ENCODE results near the gene TIAM1.
"Not testable (repeated sequence)": the region's sequence is repeated elsewhere in the genome, so short reads cannot be mapped to it uniquely, and the experiment has no call there.

TIAM1 gene

DNA sequence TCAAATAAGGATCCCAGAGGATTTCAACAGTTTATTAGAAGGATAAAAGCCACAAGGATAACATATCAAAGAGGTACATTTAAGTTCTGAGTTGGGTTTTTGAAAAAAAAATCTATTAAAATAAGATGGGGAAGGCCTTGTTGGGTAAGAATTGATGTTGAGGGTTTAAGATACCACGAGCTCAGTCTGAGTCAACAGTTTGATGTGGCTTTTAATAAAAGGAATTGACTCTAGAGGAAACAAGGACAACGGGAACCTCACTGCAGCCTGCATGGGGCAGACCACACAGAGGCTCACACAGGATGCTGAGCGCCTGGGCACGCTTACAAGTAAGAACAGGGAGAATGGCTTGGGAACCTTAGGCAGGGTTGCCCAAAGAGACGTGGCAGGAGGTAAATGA lies 107.5 kb downstream of the TIAM1 start:
- no peak for DNase-seq

DNA sequence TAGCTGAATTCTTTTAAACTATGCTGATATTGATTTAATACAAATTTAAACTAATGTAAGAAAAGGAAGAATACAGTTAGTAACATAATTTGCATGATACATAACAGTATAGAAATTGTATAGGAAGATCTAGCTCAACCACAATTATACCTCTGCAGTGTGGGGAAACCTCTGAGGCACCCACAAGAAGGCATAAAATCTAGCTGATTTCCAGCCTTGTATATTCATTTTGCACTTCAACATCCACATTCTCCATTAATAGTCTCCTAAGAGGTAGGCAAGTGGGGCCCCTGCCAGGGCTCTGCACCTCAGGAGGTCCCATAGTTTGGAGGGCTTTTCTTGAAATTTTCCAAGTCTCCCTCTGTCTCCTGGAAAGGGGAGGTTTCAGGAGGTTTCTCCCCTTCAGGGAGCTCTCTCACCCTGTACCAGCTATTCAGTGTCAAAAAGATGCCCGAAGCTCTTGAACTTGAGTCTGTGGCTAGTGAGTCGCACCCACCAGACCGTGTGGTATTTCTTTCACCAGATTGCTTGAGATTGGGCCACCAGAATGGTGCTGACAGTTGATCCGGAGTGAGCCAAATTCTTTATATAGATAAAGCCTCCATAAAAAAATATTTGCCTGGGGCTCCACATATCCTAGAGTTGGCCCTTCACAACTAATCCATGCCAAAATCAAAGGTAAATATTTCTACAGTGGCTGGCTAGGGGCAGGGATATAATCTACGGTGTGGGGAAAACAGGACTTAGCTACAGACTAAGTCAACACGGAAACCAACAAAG lies 108.2 kb downstream of the TIAM1 start:
- DNase-seq = no peak

DNA sequence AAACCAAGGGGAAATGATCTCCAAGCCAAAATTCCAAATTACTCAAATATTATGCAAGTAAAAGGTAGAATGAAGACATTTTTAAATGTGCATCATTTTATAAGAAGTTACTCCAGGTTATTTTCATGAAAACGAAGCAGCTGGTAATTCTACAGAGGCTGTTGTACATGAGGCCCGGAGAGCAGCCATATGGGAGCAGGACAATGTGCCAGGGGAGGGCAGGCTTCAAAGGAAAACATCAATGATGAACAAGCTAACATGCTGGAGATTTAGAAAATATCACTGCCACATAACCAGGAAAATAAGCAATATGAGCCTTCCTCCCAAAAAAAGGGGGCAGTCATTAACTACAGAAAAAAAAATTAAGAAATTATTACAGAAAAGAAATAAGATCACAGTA lies 109.1 kb downstream of the TIAM1 start:
- DNase-seq = no peak

DNA sequence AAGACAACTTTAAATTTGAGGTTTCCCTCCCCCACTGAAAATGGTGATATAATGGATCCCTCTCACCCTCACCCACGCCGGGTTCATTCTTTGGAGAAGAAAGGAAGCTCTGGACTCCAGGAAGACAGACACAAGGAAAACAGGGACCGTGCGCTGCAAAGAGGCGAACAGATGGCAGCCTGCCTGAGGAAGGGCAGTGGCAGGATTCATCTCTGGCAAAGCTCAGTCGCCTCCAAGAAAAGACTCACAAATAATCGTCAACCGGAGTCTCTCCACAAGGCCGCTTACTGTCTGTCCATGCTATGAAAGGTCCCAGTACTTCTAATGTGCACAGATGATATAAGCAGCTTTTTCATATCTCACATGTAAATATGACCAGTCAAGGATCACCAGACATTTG lies 110.3 kb downstream of the TIAM1 start:
- DNase-seq = no peak

DNA sequence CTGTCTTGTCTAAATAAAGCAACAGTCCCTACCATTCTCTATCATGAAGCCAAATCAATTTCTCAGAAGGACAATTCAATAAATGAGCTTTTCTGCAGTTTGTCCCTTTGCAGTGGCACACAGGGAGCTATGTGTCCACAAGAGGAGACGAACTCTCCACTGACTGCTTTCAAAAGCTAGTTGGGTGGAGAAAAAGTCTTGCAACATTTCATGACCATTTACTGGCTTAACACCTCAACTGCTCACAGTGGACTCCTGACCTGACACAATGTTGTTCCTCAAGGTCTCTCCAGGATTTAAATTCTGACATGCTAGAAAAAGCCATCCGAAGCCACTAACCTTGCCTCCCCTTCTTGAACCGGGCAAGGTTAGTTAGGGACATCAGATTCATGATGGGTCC lies 111.7 kb downstream of the TIAM1 start:
- DNase-seq = no peak

DNA sequence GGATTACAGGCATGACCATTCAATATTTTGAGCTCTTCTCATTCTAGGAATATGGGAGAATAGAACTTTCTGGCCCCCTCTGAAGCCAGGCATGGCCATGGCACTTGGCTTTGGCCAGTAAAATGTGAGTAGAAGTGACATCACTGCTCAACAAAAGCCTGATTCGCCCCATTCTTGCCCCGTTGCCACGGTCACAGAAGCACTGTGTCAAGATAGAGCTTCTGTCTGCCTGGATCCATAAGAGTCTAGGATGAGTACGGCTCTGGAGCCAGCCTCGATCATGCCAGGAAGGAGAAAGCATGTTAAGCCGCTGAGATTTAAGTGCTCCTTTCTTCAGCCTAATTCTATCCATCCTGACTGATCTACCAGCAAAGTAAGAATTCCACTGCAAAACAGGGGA lies 113.1 kb downstream of the TIAM1 start:
- DNase-seq = no peak

DNA sequence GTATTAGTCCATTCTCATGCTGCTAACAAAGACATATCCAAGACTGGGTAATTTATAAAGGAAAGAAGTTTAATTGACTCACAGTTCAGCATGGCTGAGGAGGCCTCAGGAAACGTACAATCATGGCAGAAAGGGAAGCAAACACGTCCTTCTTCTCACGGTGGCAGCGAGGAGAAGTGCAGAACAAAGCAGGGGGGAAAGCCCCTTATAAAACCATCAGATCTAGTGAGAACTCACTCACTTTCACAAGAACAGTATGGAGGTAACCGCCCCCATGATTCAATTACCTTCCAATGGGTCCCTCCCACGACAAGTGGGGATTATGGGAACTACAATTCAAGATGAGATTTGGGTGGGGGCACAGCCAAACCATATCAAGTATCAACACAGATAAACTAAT lies 115.3 kb downstream of the TIAM1 start:
- DNase-seq = not testable (repeated sequence)

DNA sequence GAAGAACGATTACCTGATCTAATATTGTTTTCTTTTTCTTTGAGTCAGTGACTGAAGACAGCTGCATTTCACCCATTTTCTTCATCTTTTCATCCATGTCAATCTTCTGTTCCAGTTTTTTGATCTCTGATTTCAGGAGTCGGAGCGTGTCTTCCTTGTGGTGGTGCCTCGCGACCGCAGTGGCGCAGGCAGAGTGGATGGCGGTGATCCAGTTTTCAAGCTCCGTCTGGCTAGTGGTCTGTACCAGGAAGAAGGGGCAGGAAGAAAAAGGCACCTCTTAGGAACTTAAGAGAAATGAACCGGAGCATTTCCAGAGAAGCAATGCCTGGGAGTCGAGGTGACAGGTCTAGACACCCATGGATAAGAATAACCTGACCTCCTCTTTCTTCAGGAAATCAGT lies 118.3 kb downstream of the TIAM1 start:
- DNase-seq = no peak

DNA sequence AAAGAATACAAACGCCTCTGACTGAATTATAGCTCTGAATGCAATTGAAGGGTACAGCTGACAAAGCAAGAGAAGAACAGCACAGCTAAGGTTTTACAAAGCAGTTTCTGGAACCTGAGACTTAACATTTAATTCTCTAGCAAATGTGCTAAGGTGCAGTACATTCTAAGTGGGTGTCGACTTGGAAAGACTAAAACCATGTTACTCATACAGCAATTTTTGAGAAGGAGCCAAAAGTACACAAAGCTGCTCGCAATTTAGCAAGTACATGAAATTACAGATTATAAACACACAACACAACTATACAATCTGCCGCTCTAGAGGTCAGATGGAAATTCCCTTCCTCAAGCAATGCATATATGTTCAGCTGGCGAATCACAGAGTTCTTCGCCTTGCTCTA lies 121.9 kb downstream of the TIAM1 start:
- DNase-seq = no peak

DNA sequence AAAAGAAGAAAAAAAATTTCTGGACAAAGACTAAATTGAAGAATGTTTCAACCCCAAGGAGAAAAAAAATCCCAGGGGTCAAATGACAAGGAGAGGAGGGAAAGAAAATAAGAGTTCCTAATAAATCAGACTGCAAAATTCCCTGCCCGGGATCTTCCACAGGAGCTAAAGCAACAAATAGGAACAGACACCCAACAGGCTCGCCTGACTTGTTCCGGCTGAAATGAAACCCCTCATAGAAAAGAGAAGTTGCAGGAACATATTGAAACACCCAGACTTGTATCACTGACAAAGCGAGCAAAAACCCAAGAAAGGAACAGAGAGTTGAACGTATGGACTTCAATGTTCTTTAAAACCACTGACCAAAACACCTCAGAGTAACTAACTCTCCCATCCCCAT lies 123.0 kb downstream of the TIAM1 start:
- DNase-seq = no peak

DNA sequence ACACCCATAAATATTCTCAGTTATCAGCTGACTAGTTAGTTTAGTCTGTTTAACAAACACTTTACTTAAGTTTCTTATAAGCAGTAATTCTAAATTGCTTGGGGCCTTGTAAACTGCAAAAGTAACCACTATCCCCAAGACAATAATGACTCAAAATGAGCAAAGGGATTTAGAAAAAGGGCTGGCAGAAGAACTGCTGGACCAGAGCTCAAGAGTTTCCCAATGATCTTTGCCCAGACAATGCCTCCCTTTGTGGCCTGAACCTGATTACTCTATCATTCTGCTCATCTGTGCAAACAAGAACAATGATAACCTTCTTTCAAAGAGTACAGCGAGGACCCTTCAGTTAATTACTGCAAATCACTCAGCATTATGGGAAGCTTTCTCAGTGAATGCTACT lies 123.5 kb downstream of the TIAM1 start:
- DNase-seq = no peak

DNA sequence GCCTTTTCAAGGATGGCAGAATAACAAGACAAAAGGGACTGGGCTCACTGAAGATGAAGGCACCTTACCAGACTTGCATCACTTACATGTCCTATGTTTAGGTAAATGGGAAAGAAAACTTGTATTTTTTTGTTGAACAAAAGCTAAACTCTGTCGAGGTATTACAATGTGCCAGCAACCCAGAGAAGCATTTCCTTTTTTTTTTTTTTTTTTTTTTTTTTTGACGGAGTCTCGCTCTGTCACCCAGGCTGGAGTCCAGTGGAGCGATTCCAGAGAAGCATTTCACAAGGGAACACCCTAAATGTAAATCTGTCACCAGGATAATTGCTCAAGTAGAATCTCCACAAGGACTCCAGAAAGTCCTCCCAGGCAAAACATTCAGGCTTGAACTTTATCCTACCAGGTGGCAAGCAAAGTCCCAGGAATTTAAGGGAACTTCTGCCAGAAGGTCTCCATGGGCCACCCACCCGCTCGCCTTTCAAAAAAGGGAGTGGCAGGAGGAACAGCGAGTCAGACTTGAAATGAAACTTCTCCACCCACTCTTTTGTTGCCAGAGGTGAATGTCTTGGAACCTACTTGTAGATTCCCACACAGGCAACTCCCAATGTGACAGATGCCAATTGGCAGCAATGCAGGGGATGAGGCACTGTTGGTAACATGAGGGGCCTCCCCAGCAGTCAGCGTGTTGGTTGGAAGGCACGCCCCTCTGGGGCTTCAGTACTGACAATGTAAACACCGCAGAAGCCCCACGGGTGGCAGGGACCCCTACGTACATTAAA lies 125.0 kb downstream of the TIAM1 start:
- no peak for DNase-seq

DNA sequence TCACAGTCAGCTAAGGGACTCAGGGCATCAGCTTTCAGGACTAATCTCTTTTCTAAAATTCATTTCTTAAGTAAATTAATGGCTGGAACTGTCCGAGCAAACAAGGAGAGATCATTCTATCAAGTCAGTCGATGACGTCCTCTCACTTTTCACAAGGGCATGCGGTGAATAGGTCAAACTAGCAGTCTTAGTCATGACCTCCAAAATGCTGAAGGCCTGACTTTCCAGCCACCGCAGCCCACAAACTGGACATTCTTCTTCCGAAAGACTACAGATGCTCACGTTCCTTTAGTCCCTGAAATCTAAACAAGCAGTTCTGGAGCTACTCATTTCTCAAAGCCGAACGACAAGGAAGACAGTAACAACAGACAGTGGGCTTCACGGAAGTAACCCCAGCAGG lies 127.9 kb downstream of the TIAM1 start:
- DNase-seq = no peak

DNA sequence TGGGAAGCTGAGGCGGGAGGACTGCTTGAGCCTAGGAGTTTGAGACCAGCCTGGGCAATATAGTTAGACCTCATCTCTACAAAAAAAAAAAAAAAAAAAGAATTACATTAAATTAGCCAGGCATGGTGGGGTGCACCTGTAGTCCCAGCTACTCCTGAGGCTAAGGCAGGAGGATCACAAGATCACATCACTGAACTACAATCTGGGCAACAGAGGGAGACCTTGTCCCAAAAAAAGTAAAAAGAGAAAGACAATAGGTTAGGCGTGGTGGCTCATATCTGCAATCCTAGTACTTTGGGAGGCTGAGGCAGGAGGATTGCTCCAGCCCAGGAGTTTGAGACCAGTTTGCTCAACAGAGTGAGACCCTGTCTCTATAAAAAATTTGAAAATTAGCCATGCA lies 130.3 kb downstream of the TIAM1 start:
- no peak for DNase-seq

DNA sequence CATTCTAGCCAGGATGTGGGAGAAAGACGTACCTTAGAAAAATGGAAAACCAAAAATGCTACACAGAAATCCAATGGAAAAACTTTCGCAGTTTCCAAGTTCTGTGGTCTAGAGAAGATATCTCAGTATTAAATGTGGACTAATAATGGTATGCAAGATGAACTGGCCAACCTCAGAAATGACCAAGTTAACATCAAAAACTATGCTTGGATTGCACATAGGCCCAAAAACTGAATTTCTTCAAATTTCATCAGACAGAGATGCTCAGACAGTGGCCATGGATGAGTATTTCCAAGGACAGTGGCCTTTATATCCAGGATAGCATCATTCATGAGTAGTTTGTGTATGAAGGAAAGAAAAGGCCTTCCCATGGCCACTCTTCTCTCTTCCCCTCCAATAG lies 132.2 kb downstream of the TIAM1 start:
- no peak for DNase-seq

DNA sequence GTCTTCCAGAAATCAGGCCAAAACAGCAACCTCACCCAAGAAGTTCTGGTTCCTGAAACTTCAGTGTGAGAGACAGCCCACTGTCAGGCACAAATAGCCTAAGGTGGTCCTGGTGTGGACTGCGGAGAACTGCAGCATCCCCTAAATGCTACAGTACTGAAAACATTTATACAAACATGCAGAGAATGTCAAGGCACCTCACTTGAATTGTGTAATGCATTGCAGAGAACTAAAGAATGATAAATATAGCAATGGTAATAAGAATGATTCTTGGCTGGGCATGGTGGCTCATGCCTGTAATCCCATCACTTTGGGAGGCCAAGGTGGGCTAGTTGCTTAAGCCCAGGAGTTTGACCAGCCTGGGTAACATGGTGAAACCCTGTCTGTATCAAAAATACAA lies 138.6 kb downstream of the TIAM1 start:
- no peak for DNase-seq

DNA sequence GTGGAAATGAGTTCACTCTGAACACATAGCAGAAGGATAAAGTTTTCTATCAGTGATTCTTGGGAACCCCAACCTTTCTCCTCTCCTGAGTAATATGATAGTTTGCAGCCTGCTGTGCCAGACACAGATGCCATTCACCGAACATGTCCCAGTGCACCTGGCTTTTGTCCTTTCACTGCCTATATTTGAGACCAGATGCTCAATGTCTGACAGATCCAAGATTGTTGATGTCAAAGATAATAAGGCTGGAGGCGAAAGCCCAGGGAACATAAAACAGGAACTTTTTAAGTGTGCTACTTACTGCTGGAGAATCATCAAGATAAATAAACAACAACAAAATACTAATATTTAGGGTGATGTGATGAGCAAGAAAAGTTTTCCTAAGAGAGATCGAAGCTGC lies 139.3 kb downstream of the TIAM1 start:
- no peak for DNase-seq

DNA sequence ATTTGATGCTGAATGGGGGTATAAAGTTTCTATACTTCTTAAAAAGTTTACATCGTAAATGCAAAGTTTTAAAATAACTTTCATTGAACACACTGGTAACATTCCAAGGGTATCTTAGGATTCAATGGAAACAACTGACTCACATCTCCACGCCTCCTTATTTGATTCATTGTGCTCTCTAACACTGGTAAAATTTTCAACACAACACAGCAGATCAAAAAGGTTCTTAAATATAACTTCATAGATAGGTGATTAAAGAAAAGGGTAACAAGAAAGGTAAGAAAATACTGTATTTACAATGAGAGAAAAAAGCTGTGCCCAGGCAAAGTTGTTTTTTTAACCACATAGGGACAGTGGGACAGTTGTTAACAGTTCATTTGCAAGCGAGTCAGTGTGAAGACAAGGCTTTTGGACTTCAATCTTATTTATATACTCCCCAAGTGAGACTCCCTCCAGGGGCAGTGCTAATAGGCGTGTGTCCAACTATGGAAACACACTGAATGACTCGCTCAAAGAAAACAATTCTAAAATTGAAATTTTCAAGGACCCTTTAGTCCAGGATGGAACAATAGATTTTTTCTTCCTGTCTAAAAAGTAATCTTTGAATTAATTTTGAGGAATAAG lies 140.5 kb downstream of the TIAM1 start:
- no peak for DNase-seq

DNA sequence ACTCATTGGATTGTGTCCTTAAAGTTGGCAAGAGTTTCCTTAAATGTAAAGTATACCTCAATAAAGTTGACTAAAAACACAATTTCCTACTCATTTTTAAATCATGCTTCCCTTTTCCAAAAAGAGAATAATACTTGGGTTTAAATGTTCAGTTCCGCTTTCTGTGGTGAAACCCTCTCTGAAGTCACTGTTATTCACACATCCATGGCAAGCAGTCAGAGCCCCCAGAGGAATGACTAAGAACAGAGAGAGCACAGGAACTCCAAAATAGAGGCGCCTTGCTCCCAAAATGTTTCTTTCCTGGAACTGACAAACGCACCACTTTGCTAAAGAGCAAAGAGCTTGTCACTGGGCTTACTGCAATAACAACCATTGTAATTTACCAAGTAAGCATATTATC lies 142.5 kb downstream of the TIAM1 start:
- DNase-seq = no peak

DNA sequence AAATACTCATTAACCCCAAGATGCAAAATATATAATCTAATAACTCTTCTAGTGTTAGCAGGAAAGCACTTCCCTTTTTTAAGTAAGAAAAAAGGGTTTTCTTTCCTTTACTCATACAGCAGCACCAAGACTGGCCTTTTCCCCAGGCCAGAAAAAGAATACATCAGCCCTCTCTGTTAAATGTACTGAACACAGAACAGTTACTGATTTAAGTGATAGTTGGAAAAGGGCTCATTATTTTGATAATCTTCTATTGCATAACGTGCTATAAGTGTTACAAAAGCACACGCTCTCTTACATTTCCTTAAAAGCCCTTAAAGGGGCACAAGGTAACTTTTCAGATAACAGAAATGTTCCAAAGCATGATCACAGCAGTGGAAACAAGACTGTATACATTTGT lies 142.9 kb downstream of the TIAM1 start:
- DNase-seq = no peak

DNA sequence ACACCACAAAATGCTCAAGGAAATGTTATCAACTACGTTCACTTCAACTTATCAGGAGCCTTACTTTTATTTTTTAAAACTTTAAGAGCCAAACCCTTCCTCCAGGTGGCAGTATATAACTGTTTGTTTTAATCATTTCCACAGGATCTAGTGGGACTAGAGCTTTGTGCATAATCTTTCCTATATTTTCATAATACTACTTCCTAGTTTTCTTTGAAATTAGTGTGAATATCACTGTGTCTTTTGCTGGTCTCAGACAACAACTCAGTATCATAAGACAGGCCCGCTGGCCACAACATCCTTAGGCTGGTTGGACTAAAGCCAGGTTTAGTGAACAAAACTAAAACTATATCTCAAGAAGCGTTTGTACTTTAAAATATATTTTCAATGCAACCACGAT lies 145.5 kb downstream of the TIAM1 start:
- no peak for DNase-seq

DNA sequence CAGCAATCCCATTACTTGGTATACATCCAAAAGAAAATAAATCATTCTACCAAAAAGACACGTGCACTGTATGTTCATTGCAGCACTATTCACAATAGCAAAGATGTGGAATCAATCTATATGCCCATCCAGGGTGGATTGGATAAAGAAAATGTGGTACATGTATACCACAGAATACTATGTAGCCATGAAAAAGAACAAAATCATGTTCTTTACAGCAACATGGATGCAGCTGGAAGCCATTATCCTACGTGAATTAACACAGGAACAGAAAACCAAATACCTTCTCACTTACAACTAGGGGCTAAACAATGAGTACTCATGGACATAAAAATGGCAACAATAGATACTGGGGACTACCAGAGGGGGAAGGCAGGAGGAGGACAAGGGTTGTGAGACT lies 147.3 kb downstream of the TIAM1 start:
- no peak for DNase-seq

DNA sequence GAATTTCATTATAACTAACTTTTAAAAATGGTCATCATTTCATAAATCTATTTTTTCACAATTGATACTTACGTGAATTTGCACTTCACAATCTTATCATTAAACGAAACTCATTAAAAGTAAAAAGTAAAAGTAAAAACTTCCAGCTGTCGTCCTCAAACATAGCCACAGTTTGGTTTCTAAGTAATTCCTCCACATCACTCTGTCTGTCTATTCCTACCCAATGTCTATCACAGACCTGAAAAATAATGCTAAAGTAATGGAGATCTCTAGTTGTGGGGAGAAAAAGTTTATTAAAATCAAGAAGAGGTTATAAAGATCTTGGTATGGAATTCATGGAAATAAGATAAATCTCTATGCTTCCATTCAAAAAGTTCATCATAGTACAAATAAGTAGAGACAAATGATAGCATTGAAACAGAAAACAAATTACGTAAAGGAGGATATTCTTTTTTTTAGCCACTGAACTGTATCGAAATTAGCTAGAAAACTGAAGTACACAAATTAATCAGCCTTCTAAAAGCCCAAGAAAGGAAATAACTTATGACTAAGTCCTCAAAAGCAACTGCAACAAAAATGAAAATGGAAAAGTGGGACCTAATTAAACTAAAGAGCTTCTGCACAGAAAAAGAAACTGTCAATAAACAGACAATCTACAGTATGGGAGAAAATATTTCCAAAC lies 148.6 kb downstream of the TIAM1 start:
- no peak for DNase-seq

All from GOT3 (cell line).